ENCODE results near the gene GHDC.

- TF ChIP-seq EZH2 (IDR thresholded peaks at IDR 0.05; ENCODE audit: borderline replicate concordance, low read length) (no peak), CTCF (IDR thresholded peaks at IDR 0.05; ENCODE audit: low read length) (no peak)
Measured at GRCh38 chr17:42165751-42166150, 28.5 kb downstream of the GHDC start.

Data from OCI-LY1 (cell line).